Glomerular visceral epithelial cell (primary cell): ENCODE measurements around the gene GRB2.
"Not testable (repeated sequence)": the region's sequence is repeated elsewhere in the genome, so short reads cannot be mapped to it uniquely, and the experiment has no call there.

Experiments used
- DNase-seq: peaks from one replicate; pipeline ENCODE4 v3.0.0-alpha.2; 2016; ENCODE audit errors: extremely low spot score

The GRB2 gene

DNA sequence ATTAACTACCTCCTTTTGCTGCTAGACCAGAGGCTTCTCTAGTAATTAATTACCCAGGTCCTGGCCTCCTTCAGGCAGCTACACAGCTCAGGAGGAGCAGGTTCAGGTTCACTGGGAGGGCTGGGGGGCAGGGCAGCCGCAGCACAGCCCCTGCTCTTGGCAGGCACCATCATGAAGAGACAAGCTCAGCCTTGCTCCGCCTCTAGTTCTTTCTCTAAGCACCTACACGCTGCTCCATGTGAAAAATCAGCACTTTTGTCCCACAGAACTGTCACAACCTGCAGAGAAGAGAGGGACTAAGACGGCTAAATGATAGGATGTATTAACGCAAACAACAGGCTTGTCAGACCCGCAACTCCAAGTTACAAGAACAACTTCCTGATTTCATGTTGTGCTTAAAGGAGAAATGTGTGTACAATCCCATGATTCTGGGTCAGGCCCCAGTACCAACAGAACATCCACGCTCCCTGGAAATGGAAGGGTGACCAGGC lies 53.4 kb downstream of the GRB2 start:
- peak; percentile 73 for DNase-seq

- DNase-seq = no peak
Measured at GRCh38 chr17:75350706-75351105, 54.8 kb downstream of the GRB2 start.

DNA sequence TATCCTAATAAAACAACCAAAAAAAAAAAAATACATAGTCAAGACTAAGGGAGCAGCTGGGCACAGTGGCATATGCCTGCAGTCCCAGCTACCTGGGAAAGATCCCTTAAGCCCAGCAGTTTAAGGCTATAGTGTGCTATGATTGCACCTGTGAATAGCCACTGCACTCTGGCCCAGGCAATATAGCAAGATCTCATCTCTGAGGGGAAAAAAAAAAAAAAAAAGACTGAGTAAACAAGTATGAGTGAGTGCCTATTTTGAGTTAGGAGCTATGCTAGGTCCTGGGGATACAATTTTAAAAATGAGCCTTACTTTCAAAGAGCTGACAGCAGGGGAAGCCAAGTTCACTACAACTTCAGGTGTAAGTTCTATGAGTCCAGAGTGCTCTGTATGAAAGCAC lies 55.4 kb downstream of the GRB2 start:
- no peak for DNase-seq

DNA sequence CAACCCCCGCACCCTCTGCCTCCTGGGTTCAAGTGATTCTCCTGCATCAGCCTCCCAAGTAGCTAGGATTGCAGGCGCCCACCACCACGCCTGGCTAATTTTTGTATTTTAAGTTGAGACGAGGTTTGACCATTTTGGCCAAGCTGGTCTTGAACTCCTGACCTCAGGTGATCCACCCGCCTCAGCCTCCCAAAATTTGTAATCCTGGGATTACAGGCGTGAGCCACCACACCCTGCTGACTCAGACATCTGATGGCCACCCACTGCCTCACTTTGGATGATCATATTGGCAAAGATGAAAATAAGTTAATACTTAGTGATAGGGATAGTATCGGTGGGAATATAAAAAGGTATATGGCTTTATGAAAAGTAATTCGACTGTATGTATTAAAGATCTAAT lies 55.9 kb downstream of the GRB2 start:
- no peak for DNase-seq

- no peak for DNase-seq
Measured at GRCh38 chr17:75348386-75349012, 57.0 kb downstream of the GRB2 start.

GRCh38 chr17:75346906-75347305 lies 58.6 kb downstream of the GRB2 start:
- DNase-seq = peak; percentile 61

GRCh38 chr17:75346368-75346767 lies 59.1 kb downstream of the GRB2 start:
- not testable (repeated sequence) for DNase-seq

DNA sequence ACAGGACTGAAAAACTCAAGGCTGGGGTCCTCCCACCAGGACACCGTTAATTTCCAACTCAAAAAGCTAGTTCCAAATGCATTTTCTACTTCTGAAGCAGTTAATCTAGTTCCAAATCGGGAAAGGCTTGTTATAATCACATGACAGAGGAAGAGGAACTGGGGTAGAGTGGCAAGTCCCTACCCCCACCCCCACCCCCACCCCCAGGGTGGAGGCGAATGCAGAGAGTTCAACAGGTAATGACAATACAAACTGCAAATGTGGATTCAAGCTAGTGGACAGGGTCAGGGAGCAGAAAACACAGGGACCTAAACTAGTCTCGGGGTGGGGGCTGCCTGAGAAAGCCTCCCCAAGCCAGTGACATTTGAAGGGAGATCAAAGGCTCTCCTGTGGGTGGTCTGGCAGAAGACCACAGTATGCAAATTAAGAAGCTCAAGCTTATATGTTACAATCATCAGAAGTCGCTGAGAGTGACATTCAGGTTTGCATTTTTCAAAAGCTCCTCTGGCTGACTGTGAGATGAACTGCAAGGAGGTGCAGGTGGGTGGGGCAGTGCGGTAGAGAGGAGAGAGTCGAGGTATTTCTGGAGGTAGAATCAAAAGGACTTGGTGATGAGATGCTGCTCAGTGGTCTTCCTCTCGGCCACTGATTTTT lies 59.8 kb downstream of the GRB2 start:
- no peak for DNase-seq

DNA sequence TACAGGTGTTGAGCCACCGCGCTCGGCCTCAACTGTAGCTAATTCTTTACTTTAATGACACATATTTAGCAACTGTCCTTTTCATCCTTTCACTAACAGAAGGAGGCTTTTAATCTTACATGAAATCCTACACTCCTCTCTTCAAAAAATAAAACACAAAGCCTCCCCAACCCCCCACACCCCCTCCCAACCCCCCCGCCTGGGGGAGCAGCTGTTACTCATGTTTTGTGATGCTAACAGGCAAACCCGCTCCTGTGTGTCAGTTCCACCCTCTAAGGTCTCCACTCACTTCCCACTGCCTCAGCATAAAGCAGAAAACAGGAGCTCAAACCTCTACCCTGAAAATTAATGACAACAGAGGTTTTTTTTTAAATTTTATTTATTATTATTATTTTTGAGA lies 60.8 kb downstream of the GRB2 start:
- no peak for DNase-seq

GRCh38 chr17:75342996-75343395 lies 62.5 kb downstream of the GRB2 start:
- DNase-seq = no peak

DNA sequence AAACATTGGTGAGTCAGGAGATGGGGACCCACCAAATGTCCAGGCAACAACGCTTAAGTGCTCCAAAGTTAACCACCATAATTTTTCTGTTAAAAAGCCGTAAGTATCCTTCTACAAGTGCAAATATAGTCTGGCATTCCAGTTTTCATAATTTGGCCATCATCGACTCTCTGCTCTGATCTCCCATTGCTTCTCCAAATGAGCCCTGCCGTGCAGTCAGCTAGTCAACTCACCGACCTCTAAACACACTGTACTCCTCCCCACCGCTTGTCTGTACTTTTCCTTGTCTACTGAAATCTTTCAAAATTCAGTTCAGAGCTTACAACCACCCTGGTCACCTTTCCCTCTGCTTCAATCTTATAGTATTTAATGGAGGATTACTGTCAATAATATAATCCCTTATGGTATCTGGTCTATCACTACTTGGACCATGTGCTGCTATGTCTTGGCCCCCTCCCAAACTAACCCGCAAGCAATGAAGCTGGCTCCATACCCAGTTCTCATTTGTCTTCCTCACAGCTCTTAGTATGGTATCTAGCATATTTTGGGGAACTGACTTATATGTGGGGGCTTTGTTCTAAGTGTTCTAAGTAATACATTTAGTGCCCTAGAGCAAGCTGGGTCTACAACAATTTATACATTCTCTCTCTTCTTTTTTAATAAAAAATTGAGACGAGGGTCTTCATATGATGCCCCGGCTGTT lies 63.5 kb downstream of the GRB2 start:
- no peak for DNase-seq

DNA sequence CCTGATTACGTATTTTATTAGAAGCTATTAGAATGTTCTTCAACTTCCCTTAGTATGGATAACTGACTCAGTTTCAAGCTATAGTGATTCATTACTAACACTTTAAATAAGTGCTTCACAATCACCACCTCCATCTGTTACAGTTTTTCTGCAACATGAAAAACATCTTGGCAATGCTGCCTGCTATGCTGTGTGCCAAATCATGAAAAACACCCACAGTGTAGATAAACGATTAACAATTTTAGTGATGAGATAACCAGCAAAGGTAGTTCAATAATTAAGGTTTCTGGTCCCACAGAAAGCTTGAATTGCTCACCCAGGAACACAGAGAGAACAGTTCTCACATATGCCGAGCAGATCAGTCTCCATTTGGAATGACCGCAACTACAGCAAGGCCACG lies 64.8 kb downstream of the GRB2 start:
- no peak for DNase-seq

DNA sequence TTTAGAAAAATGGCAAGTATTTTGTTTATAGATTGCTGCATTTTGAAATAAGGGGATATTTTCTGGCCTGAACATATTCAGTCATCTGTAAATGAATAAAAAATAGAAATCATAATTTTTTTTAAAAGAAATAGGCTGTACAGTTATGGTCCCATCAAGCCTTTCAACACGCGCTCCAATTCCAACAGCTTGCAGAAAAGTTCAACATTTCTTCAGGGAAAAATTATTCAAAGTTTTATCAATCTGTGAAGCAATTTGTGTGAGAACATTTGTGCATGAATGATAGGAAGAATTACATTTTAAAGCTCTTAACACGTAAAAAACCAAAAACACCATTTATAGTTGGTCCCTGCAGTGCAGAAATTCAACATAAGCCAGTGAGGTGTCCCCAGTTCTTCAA lies 65.5 kb downstream of the GRB2 start:
- DNase-seq = no peak

DNA sequence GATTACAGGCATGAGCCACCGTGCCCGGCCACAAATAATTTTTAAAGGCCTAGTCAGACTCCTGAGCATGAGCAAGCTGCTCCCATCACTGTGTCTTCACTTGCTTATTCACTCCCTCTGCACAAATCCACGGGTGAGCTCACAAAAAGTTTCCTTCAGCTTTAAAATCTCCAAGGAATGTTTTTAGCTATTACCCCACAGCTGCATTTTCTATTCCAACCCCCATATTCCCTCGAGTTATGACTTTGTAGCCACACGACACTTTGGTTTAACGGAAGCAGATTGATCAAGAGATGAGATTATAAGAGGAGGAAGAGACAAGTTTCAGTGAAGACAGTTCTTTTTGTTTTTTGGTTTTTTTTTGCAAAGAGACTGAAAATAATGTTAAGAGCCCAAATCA lies 67.1 kb downstream of the GRB2 start:
- DNase-seq = no peak

DNA sequence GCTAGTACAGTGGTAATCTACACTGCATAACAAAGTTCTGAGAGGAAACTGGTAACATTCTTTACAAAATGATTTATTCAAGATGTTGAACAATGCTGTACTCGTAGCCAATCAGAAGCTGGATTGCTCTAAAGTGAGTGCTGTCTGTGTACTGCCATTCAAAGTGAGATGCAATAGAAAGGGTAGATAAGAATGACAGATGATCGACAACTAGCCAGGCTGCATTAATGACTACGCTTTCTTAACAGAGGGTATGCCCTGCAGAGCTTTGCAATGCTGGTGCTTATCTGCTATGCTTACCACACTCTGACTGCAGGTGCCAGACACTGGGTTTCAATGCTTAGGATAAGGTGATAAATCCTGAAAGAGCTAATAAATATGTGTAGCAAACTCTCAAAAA lies 70.2 kb downstream of the GRB2 start:
- DNase-seq = no peak

- no peak for DNase-seq
Measured at GRCh38 chr17:75334723-75335122, 70.8 kb downstream of the GRB2 start.

DNA sequence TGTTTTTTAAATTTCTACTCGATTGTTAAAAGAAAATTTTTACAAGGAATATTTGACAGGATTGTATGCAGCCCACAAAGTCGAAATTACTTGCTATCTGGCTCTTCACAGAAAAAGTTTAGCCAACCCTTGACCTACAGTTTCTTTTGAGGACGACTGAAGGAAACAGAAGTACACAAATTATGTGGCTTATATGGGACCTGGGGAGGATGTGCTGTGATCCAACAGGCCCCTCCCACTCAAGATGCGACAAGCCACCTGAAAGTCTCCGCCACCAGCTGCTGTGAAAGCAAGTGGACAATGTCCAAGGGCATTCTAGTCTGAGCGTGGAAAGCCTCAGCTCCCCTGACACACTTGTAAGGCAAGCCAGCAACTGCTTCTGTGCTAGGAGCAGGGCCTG lies 73.8 kb downstream of the GRB2 start:
- no peak for DNase-seq

DNA sequence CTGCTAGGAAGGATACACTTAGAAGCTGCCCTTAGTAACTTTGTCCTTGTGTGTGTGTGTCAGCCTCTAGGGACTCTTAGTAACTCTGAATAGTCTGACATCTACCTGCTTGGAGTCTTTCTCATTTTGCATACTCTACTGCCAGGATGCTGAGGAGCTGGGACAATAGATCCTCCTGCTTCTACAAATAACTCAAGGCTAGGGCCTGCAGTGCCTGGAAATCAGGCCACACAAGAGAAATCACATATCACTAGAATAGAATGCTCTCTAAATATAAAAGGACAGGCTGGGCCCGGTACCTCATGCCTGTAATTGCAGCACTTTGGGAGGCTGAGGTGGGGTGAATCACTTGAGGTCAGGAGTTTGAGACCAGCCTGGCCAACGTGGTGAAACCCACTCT lies 77.7 kb downstream of the GRB2 start:
- DNase-seq = no peak

- no peak for DNase-seq
Measured at GRCh38 chr17:75326226-75326848, 79.1 kb downstream of the GRB2 start.

GRCh38 chr17:75325827-75326225 lies 79.7 kb downstream of the GRB2 start:
- DNase-seq = no peak

DNA sequence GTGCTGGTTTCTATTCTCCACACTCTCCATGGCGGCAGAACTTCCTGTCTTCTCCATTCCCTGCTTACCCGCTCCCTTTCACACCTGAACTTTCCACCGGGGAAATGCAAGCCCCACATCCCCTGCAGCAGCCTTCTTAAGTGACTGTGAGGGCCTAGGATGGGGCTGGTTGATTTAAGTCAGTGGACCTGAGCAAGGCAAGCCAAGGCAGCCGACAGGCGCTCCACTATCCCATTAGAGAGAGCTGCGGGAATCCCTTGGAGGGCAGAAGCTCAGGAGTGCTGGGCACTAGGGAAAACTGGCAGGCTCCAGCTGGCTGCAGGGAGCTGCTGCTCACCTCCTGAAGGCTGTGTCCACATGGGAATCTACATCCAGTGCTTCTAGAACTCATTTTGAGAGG lies 80.1 kb downstream of the GRB2 start:
- DNase-seq = no peak

DNA sequence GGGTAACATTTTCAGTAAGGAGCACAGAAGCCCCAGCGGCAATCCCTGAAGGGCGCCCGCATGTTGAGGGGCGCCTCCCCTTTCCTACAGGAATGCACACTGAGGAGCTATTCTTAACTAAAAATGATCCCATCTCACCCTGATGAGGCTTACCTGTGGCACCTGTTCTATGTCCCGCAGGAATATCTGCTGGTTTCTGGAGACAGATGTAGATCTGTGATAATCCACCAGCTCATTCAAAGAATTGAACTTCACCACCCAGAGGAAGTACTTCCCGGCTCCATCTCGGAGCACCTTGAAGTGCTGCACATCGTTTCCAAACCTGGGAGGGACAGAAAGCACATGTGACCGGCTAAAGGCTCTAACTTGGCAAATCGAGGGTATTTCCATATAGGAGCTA lies 84.0 kb downstream of the GRB2 start:
- no peak for DNase-seq
